Activated gamma-delta T cell (primary cell): ENCODE results near the gene MAPT.
"Not testable (repeated sequence)": the region's sequence is repeated elsewhere in the genome, so short reads cannot be mapped to it uniquely, and the experiment has no call there.

Experiments
- DNase-seq: peaks from one replicate; lab custom pipeline; 2025; lab: John Stamatoyannopoulos, UW

MAPT gene

GRCh38 chr17:45953561-45953960, 59.2 kb downstream of the MAPT start:
- DNase-seq: no peak

- no peak for DNase-seq
Measured at GRCh38 chr17:45954914-45955313, 60.6 kb downstream of the MAPT start.

GRCh38 chr17:45955326-45955725, 61.0 kb downstream of the MAPT start:
- DNase-seq: no peak

GRCh38 chr17:45956090-45956489, 61.7 kb downstream of the MAPT start:
- no peak for DNase-seq

GRCh38 chr17:45956746-45957145, 62.4 kb downstream of the MAPT start:
- not testable (repeated sequence) for DNase-seq

- no peak for DNase-seq
Measured at GRCh38 chr17:45958307-45958706, 64.0 kb downstream of the MAPT start.

GRCh38 chr17:45958994-45959665, 64.8 kb downstream of the MAPT start:
- no peak for DNase-seq

GRCh38 chr17:45960311-45960710, 66.0 kb downstream of the MAPT start:
- no peak for DNase-seq

GRCh38 chr17:45961206-45961605, 66.9 kb downstream of the MAPT start:
- no peak for DNase-seq

GRCh38 chr17:45962221-45962972, 68.0 kb downstream of the MAPT start:
- no peak for DNase-seq

GRCh38 chr17:45963283-45963682, 68.9 kb downstream of the MAPT start:
- no peak for DNase-seq

GRCh38 chr17:45963889-45964288, 69.5 kb downstream of the MAPT start:
- DNase-seq: no peak

GRCh38 chr17:45964634-45965033, 70.3 kb downstream of the MAPT start:
- no peak for DNase-seq

GRCh38 chr17:45965812-45966211, 71.5 kb downstream of the MAPT start:
- no peak for DNase-seq

GRCh38 chr17:45966606-45967280, 72.4 kb downstream of the MAPT start:
- DNase-seq: no peak

GRCh38 chr17:45967378-45967777, 73.0 kb downstream of the MAPT start:
- DNase-seq: no peak

GRCh38 chr17:45968732-45969131, 74.4 kb downstream of the MAPT start:
- no peak for DNase-seq

GRCh38 chr17:45969726-45970125, 75.4 kb downstream of the MAPT start:
- DNase-seq: no peak

GRCh38 chr17:45970659-45971058, 76.3 kb downstream of the MAPT start:
- no peak for DNase-seq

GRCh38 chr17:45971698-45972141, 77.4 kb downstream of the MAPT start:
- DNase-seq: no peak

- DNase-seq: no peak
Measured at GRCh38 chr17:45972531-45972930, 78.2 kb downstream of the MAPT start.

- no peak for DNase-seq
Measured at GRCh38 chr17:45973099-45973780, 78.9 kb downstream of the MAPT start.
